Glutamatergic neuron (in vitro differentiated cells): Measurements from ENCODE around the gene CST11. TPM values are rescaled to one million over a fixed set of nuclear protein-coding genes. Genes with fewer than 3 reads are reported as not detected.

ENCODE experiments used
- DNase-seq: peaks from one replicate; pipeline ENCODE4 v3.0.0; 2022
- H3K27ac Mint-ChIP-seq: one replicate; pipeline ENCODE4 v1.8.0; 2020; ENCODE audit warnings: mild to moderate bottlenecking, mixed read lengths, inconsistent platforms; ENCODE audit not compliant: unreplicated experiment
- H3K27me3 Mint-ChIP-seq: one replicate; pipeline ENCODE4 v1.8.0; 2020; ENCODE audit warnings: mild to moderate bottlenecking, moderate library complexity, mixed read lengths, inconsistent platforms; ENCODE audit not compliant: unreplicated experiment
- H3K36me3 Mint-ChIP-seq: one replicate; pipeline ENCODE4 v1.8.0; 2020; ENCODE audit warnings: mild to moderate bottlenecking, mixed read lengths, inconsistent platforms; ENCODE audit not compliant: unreplicated experiment
- H3K4me1 Mint-ChIP-seq: one replicate; pipeline ENCODE4 v1.8.0; 2020; ENCODE audit warnings: mild to moderate bottlenecking, low read depth, mixed read lengths, inconsistent platforms; ENCODE audit not compliant: unreplicated experiment
- H3K4me3 Mint-ChIP-seq: one replicate; pipeline ENCODE4 v1.8.0; 2020; ENCODE audit warnings: mild to moderate bottlenecking, mixed read lengths, inconsistent platforms; ENCODE audit not compliant: unreplicated experiment
- H3K9me3 Mint-ChIP-seq: one replicate; pipeline ENCODE4 v1.8.0; 2020; ENCODE audit warnings: mild to moderate bottlenecking, moderate library complexity, mixed read lengths, inconsistent platforms; ENCODE audit not compliant: unreplicated experiment
- CTCF ChIP-seq: fragments of 200-600 bp; sonication (generic); IDR thresholded peaks from one replicate; pipeline ENCODE4 v1.5.0; 2021; ENCODE audit not compliant: partially characterized antibody, unreplicated experiment
- total RNA-seq: library from RNA; stranded (reverse); fragmentation: NEBNext Ultra II Directional; extraction: Animal tissue kit (Norgen Biotek cat#: 25700); gene quantifications from one replicate; pipeline ENCODE4 v1.2.1, GENCODE V29; 2021; ENCODE audit not compliant: unreplicated experiment

The CST11 gene
- total RNA-seq, 1 donor from 2014 or later, result not detected

GRCh38 chr20:23415959-23416583, 36.6 kb downstream of the CST11 start:
- Mint-ChIP-seq H3K4me1 (peaks cover 16% of the 10 kb centered on the region), H3K27ac (no peak overlapping the region), H3K4me3 (no peak overlapping the region), H3K36me3 (no peaks in the 10 kb centered on the region), H3K9me3 (peaks cover 6% of the 10 kb centered on the region), H3K27me3 (peaks cover 2% of the 10 kb centered on the region)
- no peak for DNase-seq
- TF ChIP-seq CTCF, result no peak

GRCh38 chr20:23415555-23415954, 37.1 kb downstream of the CST11 start:
- H3K9me3 Mint-ChIP-seq, result peaks cover 6% of the 10 kb centered on the region
- no peak for DNase-seq
- peaks cover 2% of the 10 kb centered on the region for H3K27me3 Mint-ChIP-seq
- H3K4me1 Mint-ChIP-seq, result peaks cover 20% of the 10 kb centered on the region
- no peak overlapping the region for H3K27ac Mint-ChIP-seq
- no peak overlapping the region for H3K4me3 Mint-ChIP-seq
- H3K36me3 Mint-ChIP-seq, result no peaks in the 10 kb centered on the region
- no peak for TF ChIP-seq CTCF

GRCh38 chr20:23414526-23415188, 38.0 kb downstream of the CST11 start:
- no peak for DNase-seq
- Mint-ChIP-seq H3K9me3 (peaks cover 2% of the 10 kb centered on the region), H3K4me3 (no peak overlapping the region), H3K27me3 (peaks cover 2% of the 10 kb centered on the region), H3K4me1 (peaks cover 21% of the 10 kb centered on the region), H3K27ac (no peak overlapping the region), H3K36me3 (no peaks in the 10 kb centered on the region)
- no peak for TF ChIP-seq CTCF

- no peak for DNase-seq
- Mint-ChIP-seq H3K4me3 (no peak overlapping the region), H3K36me3 (no peaks in the 10 kb centered on the region), H3K9me3 (peaks cover 2% of the 10 kb centered on the region), H3K4me1 (peaks cover 21% of the 10 kb centered on the region), H3K27me3 (peaks cover 2% of the 10 kb centered on the region), H3K27ac (no peak overlapping the region)
- TF ChIP-seq CTCF, result no peak
These were observed 38.7 kb downstream of the CST11 start for GRCh38 chr20:23413862-23414422.

GRCh38 chr20:23412026-23412425, 40.6 kb downstream of the CST11 start:
- Mint-ChIP-seq H3K9me3 (no peaks in the 10 kb centered on the region), H3K36me3 (no peaks in the 10 kb centered on the region), H3K4me3 (no peak overlapping the region), H3K4me1 (peaks cover 31% of the 10 kb centered on the region), H3K27me3 (peaks cover 2% of the 10 kb centered on the region), H3K27ac (peak overlapping the region; percentile 33)
- no peak for DNase-seq
- no peak for TF ChIP-seq CTCF
